ENCODE data around the gene FIS1. TPM values are rescaled to one million over a fixed set of nuclear protein-coding genes. Genes with fewer than 3 reads are reported as not detected.
"Not testable (repeated sequence)": the region's sequence is repeated elsewhere in the genome, so short reads cannot be mapped to it uniquely, and the experiment has no call there.

The FIS1 gene
- total RNA-seq, 1 experiment from 2014 or later = 99.9 TPM

DNA sequence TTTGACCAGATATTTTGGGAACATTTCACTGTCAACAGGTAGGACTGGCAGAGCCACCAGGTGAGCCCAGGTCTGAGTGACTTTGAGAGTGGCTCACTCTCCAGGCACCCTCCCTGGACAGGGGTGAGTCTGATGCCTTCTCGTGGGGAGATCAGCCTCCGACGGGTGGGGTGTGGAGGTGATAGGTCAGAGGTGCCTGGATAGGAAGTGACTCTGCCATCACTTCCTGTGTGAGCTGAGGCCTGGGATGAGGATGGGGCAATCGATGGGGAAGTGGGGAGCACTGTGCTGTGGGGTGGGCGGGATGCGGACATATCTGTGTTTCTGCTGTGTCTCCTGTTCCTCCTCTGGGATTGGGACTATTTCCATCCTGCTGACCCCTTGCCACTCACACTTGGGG, 42.2 kb upstream of the FIS1 start:
- POLR2A ChIA-PET = no interaction called here
- CTCF ChIA-PET = no interaction called here
- Mint-ChIP-seq H3K4me1 (ENCODE audit: low read depth, unreplicated experiment) (peaks cover 6% of the 10 kb centered on the region), H3K4me3 (ENCODE audit: unreplicated experiment) (no peak overlapping the region), H3K9me3 (ENCODE audit: unreplicated experiment) (no peaks in the 10 kb centered on the region), H3K27ac (ENCODE audit: unreplicated experiment) (no peak overlapping the region), H3K27me3 (ENCODE audit: insufficient read depth, unreplicated experiment) (peaks cover 14% of the 10 kb centered on the region), H3K36me3 (ENCODE audit: insufficient read depth, unreplicated experiment) (peaks cover 6% of the 10 kb centered on the region)
- Histone ChIP-seq H3K4me3 (ENCODE audit: low read depth, low read length) (no peak overlapping the region), H3K9me3 (no peaks in the 10 kb centered on the region), H3K4me1 (no peaks in the 10 kb centered on the region), H3K36me3 (ENCODE audit: control insufficient read depth, insufficient read depth, low read length) (no peaks in the 10 kb centered on the region), H3K27me3 (replicated peaks; ENCODE audit: control insufficient read depth, insufficient read depth, low read length) (no peaks in the 10 kb centered on the region)
- no peak for TF ChIP-seq CTCF (IDR thresholded peaks at IDR 0.05; ENCODE audit: insufficient read depth in 1 of 2, low read depth in 1 of 2, low read length in 1 of 2, severe bottlenecking in 1 of 2, unreplicated experiment in 1 of 2)
- DNase-seq = no peak
- intact Hi-C loops (cut with micrococcal nuclease; ENCODE audit: unreplicated experiment) = no loop called here
- BruUV-seq (replicated peaks) = no TSS peak

DNA sequence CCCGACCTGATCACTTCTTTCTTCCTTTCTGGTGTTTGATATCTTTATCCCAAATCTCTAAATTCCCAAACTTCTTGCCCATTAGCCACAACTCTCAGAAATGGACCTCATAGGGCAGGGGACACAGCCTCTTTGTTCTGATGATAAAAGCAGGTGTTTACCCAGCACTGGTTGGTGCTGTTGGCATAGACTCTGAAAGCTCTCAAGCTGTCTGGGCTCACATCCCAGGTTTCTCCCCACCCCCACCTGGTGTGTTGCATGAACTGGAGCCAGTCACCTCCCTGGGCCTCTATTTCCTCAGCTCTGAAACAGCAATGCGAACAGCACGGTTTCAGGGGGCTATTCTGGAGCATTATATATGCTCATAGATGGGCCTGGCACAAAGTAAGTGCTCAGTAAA, 41.0 kb upstream of the FIS1 start:
- H3K4me3 Mint-ChIP-seq (ENCODE audit: unreplicated experiment); H3K9me3 Mint-ChIP-seq (ENCODE audit: unreplicated experiment); CTCF ChIA-PET; H3K4me3 ChIP-seq (ENCODE audit: low read depth, low read length); H3K27me3 ChIP-seq (replicated peaks; ENCODE audit: control insufficient read depth, insufficient read depth, low read length); H3K9me3 ChIP-seq; BruUV-seq (replicated peaks); H3K36me3 Mint-ChIP-seq (ENCODE audit: insufficient read depth, unreplicated experiment); DNase-seq; POLR2A ChIA-PET; H3K27ac Mint-ChIP-seq (ENCODE audit: unreplicated experiment); intact Hi-C loops (cut with micrococcal nuclease; ENCODE audit: unreplicated experiment); H3K4me1 ChIP-seq; H3K36me3 ChIP-seq (ENCODE audit: control insufficient read depth, insufficient read depth, low read length); H3K4me1 Mint-ChIP-seq (ENCODE audit: low read depth, unreplicated experiment): not testable (repeated sequence)
- H3K27me3 Mint-ChIP-seq (ENCODE audit: insufficient read depth, unreplicated experiment) = peaks cover 14% of the 10 kb centered on the region

GRCh38 chr7:101285171-101285570, 40.3 kb upstream of the FIS1 start:
- no peaks in the 10 kb centered on the region for H3K27me3 ChIP-seq (replicated peaks; ENCODE audit: control insufficient read depth, insufficient read depth, low read length)
- Mint-ChIP-seq H3K27ac (ENCODE audit: unreplicated experiment) (no peak overlapping the region), H3K9me3 (ENCODE audit: unreplicated experiment) (no peaks in the 10 kb centered on the region), H3K4me1 (ENCODE audit: low read depth, unreplicated experiment) (no peaks in the 10 kb centered on the region), H3K36me3 (ENCODE audit: insufficient read depth, unreplicated experiment) (no peaks in the 10 kb centered on the region), H3K27me3 (ENCODE audit: insufficient read depth, unreplicated experiment) (peaks cover 10% of the 10 kb centered on the region), H3K4me3 (ENCODE audit: unreplicated experiment) (no peak overlapping the region)
- CTCF ChIA-PET = interaction anchor here (0.7 kb wide), 1 partner anchor 143 kb away, joined by 4 read pairs; no protein-coding TSS in a partner anchor
- H3K9me3 ChIP-seq = no peaks in the 10 kb centered on the region
- H3K4me1 ChIP-seq = no peaks in the 10 kb centered on the region
- TF ChIP-seq CTCF (IDR thresholded peaks at IDR 0.05; ENCODE audit: insufficient read depth in 1 of 2, low read depth in 1 of 2, low read length in 1 of 2, severe bottlenecking in 1 of 2, unreplicated experiment in 1 of 2) = no peak
- intact Hi-C loops (cut with micrococcal nuclease; ENCODE audit: unreplicated experiment) = no loop called here
- no TSS peak for BruUV-seq (replicated peaks)
- POLR2A ChIA-PET = no interaction called here
- DNase-seq = no peak
- H3K36me3 ChIP-seq (ENCODE audit: control insufficient read depth, insufficient read depth, low read length) = no peaks in the 10 kb centered on the region
- no peak overlapping the region for H3K4me3 ChIP-seq (ENCODE audit: low read depth, low read length)

- CTCF ChIA-PET; H3K9me3 Mint-ChIP-seq (ENCODE audit: unreplicated experiment); H3K9me3 ChIP-seq; intact Hi-C loops (cut with micrococcal nuclease; ENCODE audit: unreplicated experiment); BruUV-seq (replicated peaks); H3K4me3 Mint-ChIP-seq (ENCODE audit: unreplicated experiment); H3K36me3 ChIP-seq (ENCODE audit: control insufficient read depth, insufficient read depth, low read length); H3K4me1 Mint-ChIP-seq (ENCODE audit: low read depth, unreplicated experiment); H3K27ac Mint-ChIP-seq (ENCODE audit: unreplicated experiment); H3K4me1 ChIP-seq; H3K4me3 ChIP-seq (ENCODE audit: low read depth, low read length); POLR2A ChIA-PET; H3K36me3 Mint-ChIP-seq (ENCODE audit: insufficient read depth, unreplicated experiment); H3K27me3 ChIP-seq (replicated peaks; ENCODE audit: control insufficient read depth, insufficient read depth, low read length); DNase-seq; H3K27me3 Mint-ChIP-seq (ENCODE audit: insufficient read depth, unreplicated experiment): not testable (repeated sequence)
Measured at GRCh38 chr7:101280912-101281311, 36.0 kb upstream of the FIS1 start.
